Trophoblast cell (in vitro differentiated cells and primary cell): Measurements from ENCODE around the gene NBAS.

ENCODE experiments used
- DNase-seq, 2 donors: peaks; one replicate each; pipeline ENCODE4 v3.0.0-alpha.2; 2016
- H2AFZ ChIP-seq: 2 replicates; pipeline ENCODE4 v1.6.1; 2013; ENCODE audit warnings: low read length, moderate library complexity, mild to moderate bottlenecking; ENCODE audit not compliant: insufficient read depth, poor library complexity
- H2AK5ac ChIP-seq: 2 replicates; pipeline ENCODE4 v1.6.1; 2013; ENCODE audit warnings: mild to moderate bottlenecking, low read length
- H2BK120ac ChIP-seq: 2 replicates; pipeline ENCODE4 v1.6.1; 2013; ENCODE audit warnings: low read length, mild to moderate bottlenecking, moderate library complexity; ENCODE audit not compliant: insufficient read depth, poor library complexity
- H2BK12ac ChIP-seq: 2 replicates; pipeline ENCODE4 v1.6.1; 2013; ENCODE audit warnings: mild to moderate bottlenecking, low read length, moderate library complexity
- H2BK5ac ChIP-seq: 2 replicates; pipeline ENCODE4 v1.6.1; 2013; ENCODE audit warnings: low read length, low read depth, moderate library complexity, mild to moderate bottlenecking; ENCODE audit not compliant: poor library complexity
- H3K14ac ChIP-seq: 2 replicates; pipeline ENCODE4 v1.6.1; 2013; ENCODE audit warnings: mild to moderate bottlenecking, low read length
- H3K18ac ChIP-seq: 2 replicates; pipeline ENCODE4 v1.6.1; 2013; ENCODE audit warnings: mild to moderate bottlenecking, low read length
- H3K23ac ChIP-seq: 2 replicates; pipeline ENCODE4 v1.6.1; 2013; ENCODE audit warnings: low read length
- H3K27ac ChIP-seq: 2 replicates; pipeline ENCODE4 v1.5.1; 2013; ENCODE audit warnings: low read depth, mild to moderate bottlenecking, inconsistent platforms, low read length, moderate library complexity
- H3K27me3 ChIP-seq: 2 replicates; pipeline ENCODE4 v1.6.1; 2013; ENCODE audit warnings: inconsistent platforms, mild to moderate bottlenecking, low read length, moderate library complexity; ENCODE audit not compliant: insufficient read depth
- H3K36me3 ChIP-seq, 2 experiments: 1 replicate in 1 of 2; 2 replicates in 1 of 2; pipeline ENCODE4 v1.6.1; 2013; ENCODE audit warnings: low read length in 2 of 2, mild to moderate bottlenecking in 2 of 2, moderate library complexity in 1 of 2; ENCODE audit not compliant: insufficient read depth in 2 of 2, control insufficient read depth in 1 of 2
- H3K4ac ChIP-seq: 2 replicates; pipeline ENCODE4 v1.6.1; 2013; ENCODE audit warnings: low read depth, mild to moderate bottlenecking, low read length, moderate library complexity
- H3K4me1 ChIP-seq, 2 experiments: 1 replicate in 1 of 2; 2 replicates in 1 of 2; pipeline ENCODE4 v1.6.1; 2013; ENCODE audit warnings: low read length in 2 of 2, mild to moderate bottlenecking in 2 of 2, moderate library complexity in 1 of 2; ENCODE audit not compliant: insufficient read depth in 2 of 2, control insufficient read depth in 1 of 2
- H3K4me2 ChIP-seq: 2 replicates; pipeline ENCODE4 v1.6.1; 2013; ENCODE audit warnings: inconsistent platforms, mild to moderate bottlenecking, low read length, moderate library complexity
- H3K4me3 ChIP-seq: 2 replicates; pipeline ENCODE4 v1.5.1; 2013; ENCODE audit warnings: mild to moderate bottlenecking, low read depth, low read length, inconsistent platforms
- H3K79me1 ChIP-seq: one replicate; pipeline ENCODE4 v1.6.1; 2013; ENCODE audit warnings: low read length
- H3K79me2 ChIP-seq: 2 replicates; pipeline ENCODE4 v1.6.1; 2013; ENCODE audit warnings: low read length, mild to moderate bottlenecking; ENCODE audit not compliant: control insufficient read depth, insufficient read depth, poor library complexity
- H3K9ac ChIP-seq: 2 replicates; pipeline ENCODE4 v1.6.1; 2013; ENCODE audit warnings: mild to moderate bottlenecking, low read length
- H3K9me3 ChIP-seq: 2 replicates; pipeline ENCODE4 v1.6.1; 2013; ENCODE audit warnings: low read depth, mild to moderate bottlenecking, control low read depth, inconsistent platforms, low read length; ENCODE audit not compliant: insufficient read depth
- H4K12ac ChIP-seq: 2 replicates; pipeline ENCODE4 v1.6.1; 2013; ENCODE audit warnings: low read depth, mild to moderate bottlenecking, low read length, moderate library complexity
- H4K8ac ChIP-seq: 2 replicates; pipeline ENCODE4 v1.6.1; 2013; ENCODE audit warnings: low read depth, mild to moderate bottlenecking, low read length, moderate library complexity
- H4K91ac ChIP-seq: one replicate; pipeline ENCODE4 v1.6.1; 2013; ENCODE audit warnings: low read depth, mild to moderate bottlenecking, low read length, moderate library complexity
- WGBS: extraction: QIAGEN DNeasy Blood & Tissue Kit; methylation state at CpG from one replicate; pipeline ENCODE4 v1.1.7; 2013; ENCODE audit warnings: missing lambda C conversion rate; ENCODE audit not compliant: insufficient read length, insufficient coverage; ENCODE audit errors: extremely low coverage; 5-methylcytosine and 5-hydroxymethylcytosine counted together

The NBAS gene

DNA sequence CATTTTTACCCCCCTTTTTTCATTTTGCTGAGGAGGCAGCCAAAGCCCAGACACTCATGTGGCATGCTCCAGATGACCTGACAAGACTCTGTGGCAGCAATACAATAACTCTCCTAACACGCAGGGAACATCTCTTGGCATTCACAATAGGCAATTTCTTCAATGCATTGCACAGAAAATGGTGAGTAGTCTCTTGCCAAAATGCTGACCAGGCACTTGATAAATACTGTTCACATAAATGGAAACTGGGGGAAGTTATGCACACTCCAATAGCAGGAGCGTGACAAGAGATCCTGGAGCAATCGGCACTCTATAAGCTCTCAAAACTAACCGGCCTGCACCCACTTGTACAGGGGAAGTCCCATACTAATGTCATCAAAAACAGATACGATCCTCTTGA, 66.3 kb downstream of the NBAS start:
- H3K23ac ChIP-seq, result no peak overlapping the region
- WGBS, result no CpG with 5 or more reads among the region's 5 CpGs
- no peak overlapping the region for H3K9ac ChIP-seq
- no peaks in the 10 kb centered on the region for H3K9me3 ChIP-seq
- no peaks in the 10 kb centered on the region for H3K79me2 ChIP-seq
- no peak overlapping the region for H3K4me2 ChIP-seq
- peaks cover 0 to 3% of the 10 kb centered on the region in 2 experiments for H3K36me3 ChIP-seq
- H2BK120ac ChIP-seq, result no peak overlapping the region
- no peak overlapping the region for H4K12ac ChIP-seq
- H4K91ac ChIP-seq, result no peak overlapping the region
- H3K4ac ChIP-seq, result no peak overlapping the region
- H2BK12ac ChIP-seq, result no peak overlapping the region
- no peak for DNase-seq
- H2AK5ac ChIP-seq, result no peak overlapping the region
- H3K79me1 ChIP-seq, result no peaks in the 10 kb centered on the region
- no peak overlapping the region for H3K18ac ChIP-seq
- H2AFZ ChIP-seq, result no peak overlapping the region
- H2BK5ac ChIP-seq, result no peak overlapping the region
- H3K27ac ChIP-seq, result no peak overlapping the region
- no peak overlapping the region for H4K8ac ChIP-seq
- no peak overlapping the region for H3K14ac ChIP-seq
- H3K4me3 ChIP-seq, result no peak overlapping the region
- no peaks in the 10 kb centered on the region for H3K27me3 ChIP-seq
- no peaks in the 10 kb centered on the region for H3K4me1 ChIP-seq

DNA sequence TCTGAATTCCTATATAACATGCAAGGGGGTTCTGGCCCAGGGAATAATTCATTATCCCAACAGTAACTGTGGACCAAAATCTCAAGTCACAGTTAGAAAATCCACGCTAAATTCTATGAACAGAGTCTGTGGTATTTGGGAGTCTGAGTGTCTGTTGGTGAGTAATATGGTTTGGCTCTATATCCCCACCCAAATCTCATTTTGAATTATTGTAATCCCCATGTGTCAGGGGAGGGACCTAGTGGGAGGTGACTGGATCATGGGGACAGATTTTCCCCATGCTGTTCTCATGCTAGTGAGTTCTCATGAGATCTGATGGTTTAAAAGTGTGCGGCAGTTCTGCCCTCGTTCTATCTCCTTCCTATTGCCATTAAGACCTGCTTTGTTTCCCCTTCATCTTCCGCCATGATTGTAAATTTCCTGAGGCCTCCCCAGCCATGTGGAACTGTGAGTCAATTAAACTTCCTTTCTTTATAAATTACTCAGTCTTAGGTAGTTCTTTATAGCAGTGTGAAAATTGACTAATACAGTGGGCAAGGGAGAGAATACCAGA, 68.3 kb downstream of the NBAS start:
- H3K4me3 ChIP-seq, result no peak overlapping the region
- H3K79me2 ChIP-seq, result no peaks in the 10 kb centered on the region
- no peak overlapping the region for H4K12ac ChIP-seq
- DNase-seq, result no peak
- H3K27ac ChIP-seq, result no peak overlapping the region
- no CpG with 5 or more reads among the region's 4 CpGs for WGBS
- H3K36me3 ChIP-seq, result no peaks in the 10 kb centered on the region
- H2BK12ac ChIP-seq, result no peak overlapping the region
- H3K4me1 ChIP-seq, result no peaks in the 10 kb centered on the region
- H4K8ac ChIP-seq, result no peak overlapping the region
- H3K27me3 ChIP-seq, result no peaks in the 10 kb centered on the region
- H3K18ac ChIP-seq, result no peak overlapping the region
- no peak overlapping the region for H2BK120ac ChIP-seq
- no peak overlapping the region for H3K23ac ChIP-seq
- H3K9me3 ChIP-seq, result no peaks in the 10 kb centered on the region
- no peak overlapping the region for H3K14ac ChIP-seq
- no peak overlapping the region for H2BK5ac ChIP-seq
- H4K91ac ChIP-seq, result no peak overlapping the region
- H3K4me2 ChIP-seq, result no peak overlapping the region
- H3K4ac ChIP-seq, result no peak overlapping the region
- no peak overlapping the region for H2AFZ ChIP-seq
- H3K9ac ChIP-seq, result no peak overlapping the region
- H3K79me1 ChIP-seq, result no peaks in the 10 kb centered on the region
- no peak overlapping the region for H2AK5ac ChIP-seq

DNA sequence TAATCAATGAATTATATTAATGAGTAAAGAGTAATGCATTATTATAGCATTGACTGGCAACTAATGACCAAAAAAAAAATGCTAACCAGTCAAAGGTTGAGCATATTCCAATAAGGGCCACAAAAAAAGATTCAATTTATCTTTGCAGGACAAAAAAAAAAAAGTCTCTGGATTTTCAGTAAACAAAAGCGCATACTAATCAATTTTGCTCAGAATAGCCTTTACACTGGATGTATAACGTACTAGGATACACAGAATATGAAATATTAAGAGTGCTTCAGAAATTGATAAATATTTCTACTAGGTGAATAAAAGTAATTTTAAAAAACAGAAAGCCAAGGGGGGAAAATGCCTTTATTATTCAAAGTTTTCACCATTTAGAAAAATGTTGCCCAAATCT, 74.4 kb downstream of the NBAS start:
- Histone ChIP-seq H3K4ac (no peak overlapping the region), H2BK120ac (no peak overlapping the region), H3K14ac (no peak overlapping the region), H4K8ac (no peak overlapping the region), H3K23ac (no peak overlapping the region), H3K36me3 (peaks cover 2 to 3% of the 10 kb centered on the region in 2 experiments), H2BK12ac (no peak overlapping the region), H4K91ac (no peak overlapping the region), H3K4me1 (peaks cover 4 to 6% of the 10 kb centered on the region in 2 experiments), H3K79me1 (no peaks in the 10 kb centered on the region), H2BK5ac (no peak overlapping the region), H3K18ac (no peak overlapping the region), H3K79me2 (no peaks in the 10 kb centered on the region), H3K4me3 (no peak overlapping the region), H2AK5ac (no peak overlapping the region), H3K4me2 (no peak overlapping the region), H3K27me3 (no peaks in the 10 kb centered on the region), H3K9ac (no peak overlapping the region), H3K27ac (no peak overlapping the region), H2AFZ (no peak overlapping the region), H4K12ac (no peak overlapping the region), H3K9me3 (no peaks in the 10 kb centered on the region)
- DNase-seq, result no peak
- no CpG with 5 or more reads among the region's 2 CpGs for WGBS

DNA sequence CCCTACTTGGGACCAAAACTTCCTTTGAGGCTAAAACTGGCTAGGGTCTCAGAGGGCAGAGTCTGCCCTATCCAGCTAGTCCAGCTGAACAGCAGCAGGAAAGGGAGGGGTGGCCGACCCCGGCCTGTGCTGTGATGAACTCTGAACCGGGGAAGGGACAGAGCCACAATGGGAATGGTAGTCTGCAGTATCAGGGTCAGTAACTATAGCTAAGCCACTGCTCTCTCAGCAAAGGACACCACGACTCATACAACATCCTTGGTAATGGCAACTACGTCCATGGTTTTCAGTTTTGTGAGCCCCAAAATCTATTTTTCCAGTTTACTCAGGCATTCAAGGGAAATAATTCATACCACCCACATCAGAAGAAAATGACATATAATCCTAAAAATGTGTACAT, 75.2 kb downstream of the NBAS start:
- Histone ChIP-seq H2BK5ac (no peak overlapping the region), H3K27ac (no peak overlapping the region), H3K9me3 (no peaks in the 10 kb centered on the region), H4K91ac (no peak overlapping the region), H3K14ac (no peak overlapping the region), H3K79me1 (no peaks in the 10 kb centered on the region), H3K27me3 (no peaks in the 10 kb centered on the region), H2AK5ac (no peak overlapping the region), H3K4me2 (no peak overlapping the region), H3K23ac (no peak overlapping the region), H3K4me1 (peaks cover 4 to 8% of the 10 kb centered on the region in 2 experiments), H2BK120ac (no peak overlapping the region), H3K4ac (no peak overlapping the region), H3K4me3 (no peak overlapping the region), H2BK12ac (no peak overlapping the region), H4K12ac (no peak overlapping the region), H3K9ac (no peak overlapping the region), H2AFZ (no peak overlapping the region), H3K79me2 (no peaks in the 10 kb centered on the region), H4K8ac (no peak overlapping the region), H3K18ac (peak overlapping the region; percentile 47), H3K36me3 (peaks cover 2 to 5% of the 10 kb centered on the region in 2 experiments)
- WGBS, result no CpG with 5 or more reads among the region's 5 CpGs
- DNase-seq, result no peak
